MCF 10A (cell line): Measurements from ENCODE around the gene EDN2. TPM values are rescaled to one million over a fixed set of nuclear protein-coding genes. Genes with fewer than 3 reads are reported as not detected.

Source experiments
- BruUV-seq: library from RNA; stranded (reverse); fragments of 400-500 nt; replicated peaks from 2 replicates; lab custom pipeline; 2021; lab: Mats Ljungman, UMichigan
- CTCF ChIA-PET: fragments of 300-600 bp; sonication (Branson Sonifier 250); formaldehyde crosslinking; extraction: SDS; loops from one replicate; lab custom pipeline; 2021; ENCODE audit warnings: antibody characterized with exemption, inconsistent platforms; lab: Yijun Ruan, JAX
- POLR2A ChIA-PET: fragments of 300-600, 350-650 bp; sonication (Branson Sonifier 250); formaldehyde crosslinking; extraction: SDS; loops from one replicate; lab custom pipeline; 2020; ENCODE audit warnings: antibody characterized with exemption, inconsistent platforms; lab: Yijun Ruan, JAX
- DNase-seq: peaks from one replicate; pipeline ENCODE4 v3.0.0-alpha.2; 2018; ENCODE audit not compliant: unreplicated experiment
- H3K27ac Mint-ChIP-seq: one replicate; pipeline ENCODE4 v1.8.0; 2022; ENCODE audit warnings: mild to moderate bottlenecking, low read depth, mixed read lengths; ENCODE audit not compliant: unreplicated experiment
- H3K27me3 Mint-ChIP-seq: one replicate; pipeline ENCODE4 v1.8.0; 2022; ENCODE audit warnings: mixed read lengths; ENCODE audit not compliant: insufficient read depth, unreplicated experiment
- H3K36me3 Mint-ChIP-seq: one replicate; pipeline ENCODE4 v1.8.0; 2022; ENCODE audit warnings: mild to moderate bottlenecking, moderate library complexity, mixed read lengths; ENCODE audit not compliant: insufficient read depth, unreplicated experiment
- H3K4me1 Mint-ChIP-seq: one replicate; pipeline ENCODE4 v1.8.0; 2022; ENCODE audit warnings: mixed read lengths; ENCODE audit not compliant: insufficient read depth, unreplicated experiment
- H3K4me3 Mint-ChIP-seq: one replicate; pipeline ENCODE4 v1.8.0; 2022; ENCODE audit warnings: mild to moderate bottlenecking, moderate library complexity, mixed read lengths; ENCODE audit not compliant: unreplicated experiment
- H3K9me3 Mint-ChIP-seq: one replicate; pipeline ENCODE4 v1.8.0; 2022; ENCODE audit warnings: mixed read lengths; ENCODE audit not compliant: unreplicated experiment
- intact Hi-C: fragments of 100-400 bp; cut with micrococcal nuclease; formaldehyde crosslinking; loops from 2 replicates; pipeline ENCODE4 v1.14.1; 2022
- total RNA-seq: library from RNA; stranded (reverse); gene quantifications from 2 replicates; pipeline ENCODE4 v1.2.3, GENCODE V29; 2022
- TF ChIP-seq, protein P1 (sequence below): fragments of 200-600 bp; IDR thresholded peaks from one replicate; pipeline ENCODE4 v1.8.0; 2022; ENCODE audit warnings: antibody characterized with exemption, mild to moderate bottlenecking; ENCODE audit not compliant: unreplicated experiment

EDN2 gene
- total RNA-seq, 1 experiment from 2014 or later = 0.58 TPM

DNA sequence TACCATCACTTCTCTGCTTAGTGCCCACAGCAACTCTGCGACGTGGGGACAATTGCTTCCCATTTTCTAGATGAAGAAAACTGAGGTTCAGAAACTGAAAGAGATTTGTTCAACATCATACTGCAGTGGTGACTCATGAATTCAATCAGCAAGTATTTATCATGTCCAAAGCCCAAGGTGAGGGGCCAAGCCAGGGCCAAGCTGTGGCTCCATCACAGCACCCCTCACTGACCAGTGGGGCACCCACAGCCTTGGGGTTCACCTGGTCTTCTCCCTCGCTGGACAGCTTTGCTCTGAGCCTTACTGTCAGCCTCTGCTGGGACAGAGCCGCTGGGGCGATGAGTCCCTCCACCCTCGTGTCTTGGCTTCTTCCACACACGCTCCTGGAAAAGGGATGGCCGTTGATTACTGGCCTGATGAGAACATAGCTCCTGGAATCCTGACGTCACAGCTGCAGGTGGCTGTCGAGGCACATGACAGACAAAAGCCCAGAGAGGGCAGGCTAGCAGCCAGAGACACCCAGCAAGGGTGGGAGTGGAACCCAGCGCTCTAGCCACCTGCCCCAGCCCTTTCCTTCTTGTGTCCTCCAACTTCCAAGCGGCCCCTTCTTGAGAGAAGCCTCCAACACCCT lies 6.2 kb downstream of the EDN2 start:
- BruUV-seq = no TSS peak
- H3K27ac Mint-ChIP-seq = peak overlapping the region; percentile 69
- ChIA-PET CTCF (interaction anchor here (0.7 kb wide), 1 partner anchor 314 kb away, joined by 4 read pairs; no protein-coding TSS in a partner anchor), POLR2A (interaction anchor here (1.5 kb wide), 1 partner anchor 29 kb away, joined by 5 read pairs; no protein-coding TSS in a partner anchor)
- no peaks in the 10 kb centered on the region for H3K9me3 Mint-ChIP-seq
- no peaks in the 10 kb centered on the region for H3K27me3 Mint-ChIP-seq
- TF ChIP-seq, protein P1, sequence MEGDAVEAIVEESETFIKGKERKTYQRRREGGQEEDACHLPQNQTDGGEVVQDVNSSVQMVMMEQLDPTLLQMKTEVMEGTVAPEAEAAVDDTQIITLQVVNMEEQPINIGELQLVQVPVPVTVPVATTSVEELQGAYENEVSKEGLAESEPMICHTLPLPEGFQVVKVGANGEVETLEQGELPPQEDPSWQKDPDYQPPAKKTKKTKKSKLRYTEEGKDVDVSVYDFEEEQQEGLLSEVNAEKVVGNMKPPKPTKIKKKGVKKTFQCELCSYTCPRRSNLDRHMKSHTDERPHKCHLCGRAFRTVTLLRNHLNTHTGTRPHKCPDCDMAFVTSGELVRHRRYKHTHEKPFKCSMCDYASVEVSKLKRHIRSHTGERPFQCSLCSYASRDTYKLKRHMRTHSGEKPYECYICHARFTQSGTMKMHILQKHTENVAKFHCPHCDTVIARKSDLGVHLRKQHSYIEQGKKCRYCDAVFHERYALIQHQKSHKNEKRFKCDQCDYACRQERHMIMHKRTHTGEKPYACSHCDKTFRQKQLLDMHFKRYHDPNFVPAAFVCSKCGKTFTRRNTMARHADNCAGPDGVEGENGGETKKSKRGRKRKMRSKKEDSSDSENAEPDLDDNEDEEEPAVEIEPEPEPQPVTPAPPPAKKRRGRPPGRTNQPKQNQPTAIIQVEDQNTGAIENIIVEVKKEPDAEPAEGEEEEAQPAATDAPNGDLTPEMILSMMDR = no peak
- no peak overlapping the region for H3K4me3 Mint-ChIP-seq
- H3K36me3 Mint-ChIP-seq = no peaks in the 10 kb centered on the region
- H3K4me1 Mint-ChIP-seq = peaks cover 43% of the 10 kb centered on the region
- intact Hi-C loops = no loop called here
- DNase-seq = no peak

DNA sequence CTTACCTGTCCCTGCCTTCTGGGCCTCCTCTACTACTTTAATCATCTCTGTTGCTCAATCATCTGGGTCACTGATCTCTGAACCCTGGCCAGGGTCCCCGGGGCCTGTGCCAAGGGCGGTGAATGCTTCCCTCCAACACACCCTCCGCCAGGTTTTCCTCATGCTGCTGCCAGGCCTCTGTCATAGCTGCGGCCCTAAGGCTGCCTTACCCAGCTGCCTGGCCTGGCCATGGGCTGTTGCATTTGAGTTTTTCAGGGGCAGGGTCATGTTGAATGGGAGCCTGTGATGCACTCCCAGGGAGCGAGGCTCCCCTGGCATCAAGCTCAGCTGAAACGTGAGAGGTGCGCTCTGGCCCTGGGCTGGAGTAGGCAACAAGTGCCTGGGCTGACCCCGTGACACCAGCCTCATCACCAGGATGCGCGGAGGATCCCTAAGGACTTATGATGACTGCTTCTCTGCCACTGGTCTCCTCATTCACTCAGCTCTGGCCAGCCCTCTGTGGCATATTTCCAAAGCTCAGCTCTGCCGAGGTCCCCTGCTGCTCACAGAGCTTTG lies 7.6 kb downstream of the EDN2 start:
- BruUV-seq = no TSS peak
- Mint-ChIP-seq H3K27me3 (no peaks in the 10 kb centered on the region), H3K27ac (no peak overlapping the region), H3K4me3 (no peak overlapping the region), H3K36me3 (no peaks in the 10 kb centered on the region), H3K9me3 (no peaks in the 10 kb centered on the region), H3K4me1 (peaks cover 31% of the 10 kb centered on the region)
- DNase-seq = peak; percentile 46
- CTCF ChIA-PET = interaction anchor here (0.6 to 2.3 kb wide), 8 partner anchors 10 to 202 kb away, joined by 3 to 13 read pairs (median 3); no protein-coding TSS in a partner anchor
- TF ChIP-seq, protein P1 = no peak
- intact Hi-C loops = no loop called here
- POLR2A ChIA-PET = interaction anchor here (0.6 to 2.2 kb wide), 9 partner anchors 7 to 689 kb away, joined by 3 to 12 read pairs (median 5); partner anchors contain the start of gene EDN2

DNA sequence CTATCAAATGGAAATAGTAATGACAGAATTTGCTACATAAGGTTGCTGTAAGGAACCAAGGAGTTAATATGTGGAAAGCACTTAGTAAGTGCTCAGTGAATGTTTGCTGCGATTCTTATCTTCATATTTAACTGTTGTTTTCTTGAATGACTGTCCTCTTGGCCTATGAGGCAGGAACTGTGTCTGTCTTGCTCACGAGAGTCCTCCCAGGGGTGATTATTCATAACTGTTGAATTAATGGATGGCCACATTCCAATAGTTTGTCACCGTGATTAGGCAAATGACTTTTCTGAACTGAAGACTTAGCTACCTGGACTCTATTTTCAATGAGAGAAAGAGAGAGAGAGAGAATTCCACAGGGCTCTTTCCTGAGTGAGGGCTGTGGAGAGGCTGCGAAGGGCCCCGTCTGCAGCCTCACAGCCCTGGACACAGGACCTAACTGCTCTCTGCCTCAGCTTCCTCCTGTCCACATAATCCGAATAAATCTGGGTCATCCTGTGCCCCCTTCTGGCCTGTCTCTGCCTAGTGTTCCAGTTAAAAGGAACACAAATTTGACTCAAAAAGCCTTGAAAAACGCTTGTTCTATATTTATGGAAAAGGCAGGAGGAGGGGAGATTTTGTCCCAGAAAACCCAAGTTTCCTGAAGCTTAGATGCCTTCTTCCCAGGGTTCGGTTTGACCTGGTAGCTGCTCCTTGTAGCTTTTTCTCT lies 8.5 kb downstream of the EDN2 start:
- POLR2A ChIA-PET = interaction anchor here (0.6 to 2.9 kb wide), 10 partner anchors 8 to 690 kb away, joined by 3 to 12 read pairs (median 4); partner anchors contain the start of gene EDN2
- Mint-ChIP-seq H3K36me3 (no peaks in the 10 kb centered on the region), H3K27me3 (no peaks in the 10 kb centered on the region), H3K4me1 (peaks cover 31% of the 10 kb centered on the region), H3K9me3 (no peaks in the 10 kb centered on the region), H3K27ac (peak overlapping the region; percentile 51), H3K4me3 (peak overlapping the region; percentile 21)
- intact Hi-C loops = no loop called here
- BruUV-seq = no TSS peak
- TF ChIP-seq, protein P1 = no peak
- no peak for DNase-seq
- CTCF ChIA-PET = interaction anchor here (0.6 to 3.7 kb wide), 12 partner anchors 9 to 1214 kb away, joined by 3 to 16 read pairs (median 4); no protein-coding TSS in a partner anchor
